Medulla oblongata (tissue), 1 donor: ENCODE measurements around the gene ADGRG3.

Source experiments
- DNase-seq: peaks from one replicate; pipeline ENCODE4 v3.0.0-alpha.2; 2015; ENCODE audit errors: extremely low spot score

The ADGRG3 gene

GRCh38 chr16:57630931-57631845 is 36.9 kb upstream of the ADGRG3 start:
- peak; percentile 79 for DNase-seq

- no peak for DNase-seq
Measured at GRCh38 chr16:57632568-57632967, 35.5 kb upstream of the ADGRG3 start.

- DNase-seq: no peak
Measured at GRCh38 chr16:57633383-57634064, 34.6 kb upstream of the ADGRG3 start.

- DNase-seq: no peak
Measured at GRCh38 chr16:57634171-57634570, 33.9 kb upstream of the ADGRG3 start.

GRCh38 chr16:57635266-57636097 is 32.6 kb upstream of the ADGRG3 start:
- DNase-seq: no peak

- no peak for DNase-seq
Measured at GRCh38 chr16:57636184-57636583, 31.9 kb upstream of the ADGRG3 start.

- DNase-seq: no peak
Measured at GRCh38 chr16:57637020-57637419, 31.1 kb upstream of the ADGRG3 start.

GRCh38 chr16:57637424-57637823 is 30.7 kb upstream of the ADGRG3 start:
- peak; percentile 94 for DNase-seq

GRCh38 chr16:57637965-57638364 is 30.1 kb upstream of the ADGRG3 start:
- DNase-seq: no peak

- no peak for DNase-seq
Measured at GRCh38 chr16:57638381-57638780, 29.7 kb upstream of the ADGRG3 start.

GRCh38 chr16:57639172-57639887 is 28.8 kb upstream of the ADGRG3 start:
- peak; percentile 91 for DNase-seq

GRCh38 chr16:57640185-57640584 is 27.9 kb upstream of the ADGRG3 start:
- DNase-seq: no peak

GRCh38 chr16:57640612-57641011 is 27.5 kb upstream of the ADGRG3 start:
- DNase-seq: peak; percentile 69

GRCh38 chr16:57642160-57643135 is 25.7 kb upstream of the ADGRG3 start:
- DNase-seq: no peak

GRCh38 chr16:57643147-57643874 is 24.8 kb upstream of the ADGRG3 start:
- peak; percentile 69 for DNase-seq

GRCh38 chr16:57643910-57644309 is 24.2 kb upstream of the ADGRG3 start:
- no peak for DNase-seq

GRCh38 chr16:57644383-57645014 is 23.6 kb upstream of the ADGRG3 start:
- DNase-seq: no peak

GRCh38 chr16:57645169-57645568 is 22.9 kb upstream of the ADGRG3 start:
- no peak for DNase-seq
